Measurements from ENCODE around the gene TRABD.

The TRABD gene

DNA sequence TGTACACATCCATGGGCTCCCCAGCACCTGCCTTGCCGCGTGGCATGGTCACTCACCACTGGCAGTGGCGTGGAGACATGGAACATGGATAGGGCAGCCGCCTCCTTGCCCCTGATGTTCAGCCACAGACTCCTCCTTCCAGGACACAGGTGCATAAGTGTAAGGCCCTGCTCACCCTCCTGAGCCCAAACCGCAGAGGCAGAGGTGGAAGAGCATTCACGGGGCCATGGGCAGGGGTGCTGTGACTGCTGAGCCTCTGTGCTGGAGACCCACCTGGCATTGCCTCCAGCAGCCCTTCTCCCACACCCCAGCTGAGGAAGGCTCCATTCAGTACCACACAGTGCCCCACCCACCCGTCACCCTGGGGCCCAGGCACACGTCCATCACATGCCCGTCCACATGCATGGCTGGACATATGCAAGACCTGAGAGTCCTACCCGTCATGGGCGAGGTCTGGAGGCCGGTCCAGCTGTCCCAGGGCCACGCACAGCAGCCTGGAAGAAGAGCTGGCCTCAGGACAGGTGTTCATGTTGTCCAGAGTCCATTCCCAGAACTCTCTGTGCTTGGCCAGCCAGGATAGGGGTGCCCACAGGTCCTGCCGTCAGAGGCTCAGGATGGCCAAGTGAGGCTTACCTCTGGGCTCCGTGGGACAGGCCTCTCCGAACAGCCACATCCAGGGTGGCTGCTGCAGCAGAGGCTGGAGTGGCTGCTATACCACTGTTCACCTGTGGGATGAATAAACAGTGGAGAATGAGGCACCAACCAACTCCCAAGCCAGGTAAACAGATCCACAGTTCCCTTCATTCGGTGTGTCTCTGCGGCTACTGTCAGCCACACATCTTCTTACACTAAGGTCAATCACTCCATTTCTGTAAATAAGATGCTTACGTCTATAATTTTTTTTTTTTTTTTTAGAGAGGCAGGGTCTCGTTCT, 60.8 kb downstream of the TRABD start:
- no peak for DNase-seq

DNA sequence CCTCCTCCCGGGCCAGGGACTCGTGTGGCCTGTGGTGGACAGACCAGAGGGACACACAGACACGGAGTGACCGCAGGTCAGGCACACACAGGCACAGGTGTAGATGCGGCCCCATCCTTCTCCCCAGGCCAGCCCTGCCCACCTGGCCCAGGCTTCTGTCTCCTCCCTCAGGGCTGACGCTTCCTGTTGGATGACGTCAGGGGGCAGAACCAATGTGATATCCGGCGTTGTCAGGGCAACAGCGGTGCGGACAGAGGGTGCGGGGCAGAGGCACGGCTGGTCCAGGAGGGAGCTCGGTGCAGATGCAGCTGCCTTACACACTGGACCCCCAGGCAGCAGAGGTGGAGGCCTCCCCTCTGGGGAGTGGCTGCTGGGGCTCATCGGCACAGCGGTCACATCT, 62.0 kb downstream of the TRABD start:
- no peak for DNase-seq

DNA sequence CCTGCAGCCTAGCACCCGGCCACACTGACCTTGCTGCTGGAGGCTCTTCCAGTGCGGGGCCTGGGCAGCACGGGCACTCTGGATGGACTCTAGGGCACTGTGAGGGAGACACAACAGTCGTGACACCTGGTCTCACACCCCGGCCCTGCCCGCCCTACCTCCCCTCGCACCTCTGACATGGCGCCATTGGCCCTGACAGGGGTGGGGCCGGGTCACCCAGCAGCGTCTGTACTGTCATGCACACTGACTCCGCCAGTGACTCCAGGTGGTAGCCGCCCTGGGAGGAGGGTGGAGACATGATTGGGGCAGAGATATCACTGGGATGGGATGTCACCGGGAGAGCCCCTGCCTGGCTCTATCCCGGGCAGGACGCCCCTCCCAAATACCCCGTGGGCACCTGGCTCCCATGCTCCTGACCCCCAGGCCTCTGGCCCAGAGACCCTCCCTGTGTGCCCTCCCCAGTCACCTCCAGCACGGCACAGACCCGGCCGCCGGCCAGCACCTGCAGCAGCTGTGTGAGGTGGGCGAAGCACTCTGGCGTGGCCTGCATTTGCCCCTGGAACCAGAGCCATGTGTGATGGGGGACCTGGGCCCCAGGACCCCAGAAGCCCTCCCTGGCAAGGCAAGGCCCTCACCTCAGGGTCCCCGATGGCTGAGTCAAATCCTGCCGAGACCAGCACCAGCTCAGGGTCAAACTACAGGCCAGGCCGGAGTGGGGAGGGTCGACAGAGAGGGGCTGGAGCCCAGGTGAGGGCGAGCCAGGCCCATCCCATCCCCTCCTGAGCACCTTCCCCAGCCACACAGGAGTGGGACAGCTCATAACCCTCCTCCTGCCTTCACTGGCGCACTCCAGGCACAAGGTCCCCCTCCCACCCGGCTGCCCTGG, 62.7 kb downstream of the TRABD start:
- no peak for DNase-seq
